HG02642 (cell line): ENCODE results near the gene PSMG3.

Experiments
- ATAC-seq: cut with Tn5 transposase; IDR thresholded peaks from one replicate; pipeline ENCODE4 v1.9.1; 2021; ENCODE audit warnings: mild to moderate bottlenecking; ENCODE audit not compliant: unreplicated experiment, poor library complexity

PSMG3 gene

GRCh38 chr7:1560620-1561031, 9.2 kb downstream of the PSMG3 start:
- no peak for ATAC-seq

- no peak for ATAC-seq
These were observed 9.9 kb downstream of the PSMG3 start for GRCh38 chr7:1559626-1560590.

- no peak for ATAC-seq
These were observed 10.8 kb downstream of the PSMG3 start for GRCh38 chr7:1558841-1559625.

- no peak for ATAC-seq
These were observed 11.5 kb downstream of the PSMG3 start for GRCh38 chr7:1558181-1558811.

- no peak for ATAC-seq
These were observed 12.1 kb downstream of the PSMG3 start for GRCh38 chr7:1557771-1558170.

GRCh38 chr7:1557006-1557405, 12.8 kb downstream of the PSMG3 start:
- no peak for ATAC-seq

- ATAC-seq: no peak
These were observed 13.9 kb downstream of the PSMG3 start, which contains the start of gene TMEM184A for GRCh38 chr7:1555813-1556543. Gene TMEM184A (minus strand): TSS chr7:1556205. CDS start chr7:1555484, 721 bp downstream.

- no peak for ATAC-seq
These were observed 14.6 kb downstream of the PSMG3 start for GRCh38 chr7:1555046-1555812.

- ATAC-seq: no peak
These were observed 15.3 kb downstream of the PSMG3 start for GRCh38 chr7:1554333-1555045.

GRCh38 chr7:1553512-1554210, 16.2 kb downstream of the PSMG3 start:
- no peak for ATAC-seq

- ATAC-seq: no peak
These were observed 17.6 kb downstream of the PSMG3 start for GRCh38 chr7:1552200-1552599.

GRCh38 chr7:1550846-1551155, 19.0 kb downstream of the PSMG3 start:
- ATAC-seq: no peak

GRCh38 chr7:1550005-1550845, 19.6 kb downstream of the PSMG3 start:
- ATAC-seq: no peak

- no peak for ATAC-seq
These were observed 20.4 kb downstream of the PSMG3 start for GRCh38 chr7:1549357-1550004.

GRCh38 chr7:1548944-1549343, 20.9 kb downstream of the PSMG3 start:
- ATAC-seq: no peak

GRCh38 chr7:1548438-1548831, 21.4 kb downstream of the PSMG3 start:
- ATAC-seq: no peak
